ENCODE results near the gene ALDH2. TPM values are rescaled to one million over a fixed set of nuclear protein-coding genes. Genes with fewer than 3 reads are reported as not detected.
"Not testable (repeated sequence)": the region's sequence is repeated elsewhere in the genome, so short reads cannot be mapped to it uniquely, and the experiment has no call there.

The ALDH2 gene
- total RNA-seq, 1 donor from 2014 or later = 55.2 TPM

DNA sequence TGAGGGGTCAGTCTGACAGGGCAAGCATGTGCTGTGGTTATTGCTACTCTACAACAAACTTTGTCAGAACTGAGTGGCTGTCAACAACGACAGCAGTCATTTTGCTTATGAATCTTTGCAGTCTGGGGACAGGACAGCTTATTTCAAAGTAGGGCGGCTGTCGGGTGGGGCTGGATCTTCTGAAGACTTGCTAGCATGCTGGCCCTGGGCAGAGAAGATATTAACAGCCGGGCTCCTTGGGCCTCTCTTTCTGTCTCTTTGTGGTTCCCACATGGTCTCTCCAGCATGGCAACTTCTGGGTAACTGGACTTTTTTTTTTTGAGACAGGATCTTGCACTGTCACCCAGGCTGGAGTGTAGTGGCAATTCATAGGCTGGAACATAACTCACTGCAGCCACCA lies 33.9 kb upstream of the ALDH2 start:
- TF ChIP-seq CTCF (IDR thresholded peaks at IDR 0.05; ENCODE audit: partially characterized antibody, unreplicated experiment) = no peak
- Mint-ChIP-seq H3K4me3 (ENCODE audit: unreplicated experiment) (no peak overlapping the region), H3K9me3 (ENCODE audit: unreplicated experiment) (peaks cover 1% of the 10 kb centered on the region), H3K36me3 (ENCODE audit: unreplicated experiment) (peaks cover 5% of the 10 kb centered on the region), H3K4me1 (ENCODE audit: low read depth, unreplicated experiment) (no peaks in the 10 kb centered on the region), H3K27ac (ENCODE audit: unreplicated experiment) (no peak overlapping the region), H3K27me3 (ENCODE audit: unreplicated experiment) (no peaks in the 10 kb centered on the region)
- DNase-seq = no peak

DNA sequence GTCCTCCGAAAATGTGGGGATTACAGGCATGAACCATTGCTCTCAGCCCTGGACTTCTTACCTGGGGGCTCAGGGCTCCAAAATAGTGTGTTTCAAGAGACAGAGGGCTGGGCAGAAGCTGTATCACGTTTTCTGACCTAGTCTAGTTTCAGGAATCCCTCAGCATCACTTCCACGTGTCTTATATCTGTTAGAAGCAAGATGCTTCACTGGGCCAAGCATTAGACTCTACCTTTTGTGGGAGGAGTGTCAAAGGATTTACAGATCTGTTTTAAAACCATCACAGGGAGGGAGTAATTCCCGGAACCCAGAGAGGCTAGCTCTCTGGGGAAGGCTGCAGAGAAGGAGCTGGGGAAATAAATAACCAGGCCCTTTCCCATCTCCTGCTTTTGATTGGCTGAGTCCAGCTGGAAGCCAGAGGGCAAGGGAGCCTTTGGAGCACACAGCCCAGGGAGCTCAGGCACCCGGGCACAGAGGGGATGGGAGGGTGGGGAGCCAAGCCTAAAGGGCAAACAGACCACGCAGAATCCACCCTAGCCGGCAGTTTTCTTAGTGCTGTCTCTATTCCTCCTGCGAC lies 33.3 kb upstream of the ALDH2 start:
- no peaks in the 10 kb centered on the region for H3K4me1 Mint-ChIP-seq (ENCODE audit: low read depth, unreplicated experiment)
- H3K27me3 Mint-ChIP-seq (ENCODE audit: unreplicated experiment) = no peaks in the 10 kb centered on the region
- H3K36me3 Mint-ChIP-seq (ENCODE audit: unreplicated experiment) = peaks cover 5% of the 10 kb centered on the region
- no peak for TF ChIP-seq CTCF (IDR thresholded peaks at IDR 0.05; ENCODE audit: partially characterized antibody, unreplicated experiment)
- H3K4me3 Mint-ChIP-seq (ENCODE audit: unreplicated experiment) = no peak overlapping the region
- DNase-seq = no peak
- H3K9me3 Mint-ChIP-seq (ENCODE audit: unreplicated experiment) = peaks cover 1% of the 10 kb centered on the region
- no peak overlapping the region for H3K27ac Mint-ChIP-seq (ENCODE audit: unreplicated experiment)

DNA sequence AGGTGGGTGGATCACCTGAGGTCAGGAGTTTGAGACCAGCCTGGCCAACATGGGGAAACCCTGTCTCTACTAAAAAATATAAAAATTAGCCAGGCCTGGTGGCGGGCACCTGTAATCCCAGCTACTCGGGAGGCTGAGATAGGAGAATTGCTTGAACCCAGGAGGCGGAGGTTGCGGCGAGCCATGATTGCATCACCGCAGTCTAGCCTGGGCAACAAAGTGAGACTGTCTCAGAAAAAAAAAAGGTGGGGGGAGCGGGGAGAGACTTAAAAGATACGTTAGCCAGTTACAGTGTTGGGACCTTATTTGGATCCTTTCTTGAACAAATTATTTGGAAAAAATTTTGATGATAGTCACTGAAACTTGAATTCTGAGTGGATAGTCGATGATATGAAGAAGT lies 27.2 kb upstream of the ALDH2 start:
- H3K27me3 Mint-ChIP-seq (ENCODE audit: unreplicated experiment); H3K36me3 Mint-ChIP-seq (ENCODE audit: unreplicated experiment); H3K9me3 Mint-ChIP-seq (ENCODE audit: unreplicated experiment): not testable (repeated sequence)

GRCh38 chr12:111741235-111741812 lies 25.4 kb upstream of the ALDH2 start:
- Mint-ChIP-seq H3K4me1 (ENCODE audit: low read depth, unreplicated experiment) (no peaks in the 10 kb centered on the region), H3K4me3 (ENCODE audit: unreplicated experiment) (no peak overlapping the region), H3K9me3 (ENCODE audit: unreplicated experiment) (no peaks in the 10 kb centered on the region), H3K27me3 (ENCODE audit: unreplicated experiment) (peaks cover 1% of the 10 kb centered on the region), H3K36me3 (ENCODE audit: unreplicated experiment) (no peaks in the 10 kb centered on the region), H3K27ac (ENCODE audit: unreplicated experiment) (no peak overlapping the region)
- DNase-seq = no peak
- TF ChIP-seq CTCF (IDR thresholded peaks at IDR 0.05; ENCODE audit: partially characterized antibody, unreplicated experiment) = no peak

More for the DNA sequence above, 27.2 kb upstream of the ALDH2 start:
- not testable (repeated sequence) for H3K4me3 Mint-ChIP-seq (ENCODE audit: unreplicated experiment); H3K27ac Mint-ChIP-seq (ENCODE audit: unreplicated experiment); H3K4me1 Mint-ChIP-seq (ENCODE audit: low read depth, unreplicated experiment); DNase-seq

DNA sequence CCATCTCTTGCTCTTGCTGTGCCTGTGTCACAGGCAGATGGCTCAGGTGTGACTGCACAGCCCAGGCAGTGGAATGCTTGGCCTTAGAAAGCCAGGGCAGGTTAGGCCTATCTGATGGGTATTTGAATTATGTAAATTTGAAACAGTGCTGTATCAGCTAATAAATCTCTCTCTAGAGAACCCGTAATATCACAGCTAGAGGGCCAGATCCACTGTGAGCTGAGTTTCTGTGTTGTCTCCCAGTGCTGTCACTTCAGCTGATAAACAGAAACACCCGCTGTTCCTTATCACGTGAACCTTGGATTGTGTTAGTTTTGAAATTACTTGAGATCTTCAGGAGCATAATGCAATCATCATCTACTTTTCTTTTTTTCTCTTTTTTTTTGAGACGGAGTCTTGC lies 21.5 kb upstream of the ALDH2 start:
- Mint-ChIP-seq H3K27ac (ENCODE audit: unreplicated experiment) (no peak overlapping the region), H3K27me3 (ENCODE audit: unreplicated experiment) (no peaks in the 10 kb centered on the region), H3K36me3 (ENCODE audit: unreplicated experiment) (no peaks in the 10 kb centered on the region), H3K4me3 (ENCODE audit: unreplicated experiment) (no peak overlapping the region), H3K4me1 (ENCODE audit: low read depth, unreplicated experiment) (no peaks in the 10 kb centered on the region), H3K9me3 (ENCODE audit: unreplicated experiment) (no peaks in the 10 kb centered on the region)
- no peak for TF ChIP-seq CTCF (IDR thresholded peaks at IDR 0.05; ENCODE audit: partially characterized antibody, unreplicated experiment)
- DNase-seq = no peak

Measured in glutamatergic neuron (in vitro differentiated cells).